HL-60 (cell line): ENCODE results near the gene TBC1D3B.

Experiments used
- CTCF ChIP-seq: IDR thresholded peaks from one replicate; pipeline ENCODE4 v1.5.1; 2011; ENCODE audit warnings: low read length, control low read depth, inconsistent platforms; ENCODE audit not compliant: insufficient read depth
- GABPA ChIP-seq: IDR thresholded peaks from 2 replicates; pipeline ENCODE4 v1.6.1; 2012; ENCODE audit warnings: low read depth

GRCh38 chr17:36118477-36119353 lies 57.7 kb downstream of the TBC1D3B start:
- TF ChIP-seq CTCF (no peak), GABPA (no peak)
